Measurements from ENCODE around the gene NFIA.

NFIA gene

GRCh38 chr1:61299463-61299862 lies 217.1 kb downstream of the NFIA start:
- DNase-seq (ENCODE audit: low read depth) = no peak

- no peak for DNase-seq (ENCODE audit: low read depth)
Observed at GRCh38 chr1:61300899-61301298, 218.5 kb downstream of the NFIA start.

- DNase-seq (ENCODE audit: low read depth) = no peak
Observed at GRCh38 chr1:61301824-61302657, 219.7 kb downstream of the NFIA start.

- no peak for DNase-seq (ENCODE audit: low read depth)
Observed at GRCh38 chr1:61307422-61308142, 225.2 kb downstream of the NFIA start.

GRCh38 chr1:61310057-61310456 lies 227.7 kb downstream of the NFIA start:
- no peak for DNase-seq (ENCODE audit: low read depth)

- no peak for DNase-seq (ENCODE audit: low read depth)
Observed at GRCh38 chr1:61310538-61310937, 228.2 kb downstream of the NFIA start.

GRCh38 chr1:61313906-61314422 lies 231.6 kb downstream of the NFIA start:
- DNase-seq (ENCODE audit: low read depth) = no peak

- no peak for DNase-seq (ENCODE audit: low read depth)
Observed at GRCh38 chr1:61315011-61315410, 232.7 kb downstream of the NFIA start.

GRCh38 chr1:61316493-61316892 lies 234.1 kb downstream of the NFIA start:
- DNase-seq (ENCODE audit: low read depth) = no peak

- DNase-seq (ENCODE audit: low read depth) = no peak
Observed at GRCh38 chr1:61318319-61319125, 236.2 kb downstream of the NFIA start.

GRCh38 chr1:61320575-61320974 lies 238.2 kb downstream of the NFIA start:
- DNase-seq (ENCODE audit: low read depth) = no peak

- no peak for DNase-seq (ENCODE audit: low read depth)
Observed at GRCh38 chr1:61322008-61322744, 239.8 kb downstream of the NFIA start.

- no peak for DNase-seq (ENCODE audit: low read depth)
Observed at GRCh38 chr1:61322769-61323168, 240.4 kb downstream of the NFIA start.

- no peak for DNase-seq (ENCODE audit: low read depth)
Observed at GRCh38 chr1:61323681-61324328, 241.4 kb downstream of the NFIA start.

GRCh38 chr1:61326713-61327112 lies 244.4 kb downstream of the NFIA start:
- no peak for DNase-seq (ENCODE audit: low read depth)

GRCh38 chr1:61327436-61327835 lies 245.1 kb downstream of the NFIA start:
- no peak for DNase-seq (ENCODE audit: low read depth)

GRCh38 chr1:61329556-61329955 lies 247.2 kb downstream of the NFIA start:
- no peak for DNase-seq (ENCODE audit: low read depth)

- DNase-seq (ENCODE audit: low read depth) = no peak
Observed at GRCh38 chr1:61330018-61330417, 247.7 kb downstream of the NFIA start.

GRCh38 chr1:61330571-61330970 lies 248.2 kb downstream of the NFIA start:
- DNase-seq (ENCODE audit: low read depth) = no peak

- DNase-seq (ENCODE audit: low read depth) = no peak
Observed at GRCh38 chr1:61332196-61332753, 249.9 kb downstream of the NFIA start.

- DNase-seq (ENCODE audit: low read depth) = no peak
Observed at GRCh38 chr1:61332796-61333195, 250.4 kb downstream of the NFIA start.

Measured in stimulated activated CD8-positive, alpha-beta memory T cell treated with anti-CD3 and anti-CD28 coated beads, Interleukin-15, amount 100 ng/mL, for 24 hours (primary cell).